KBM-7 (cell line): ENCODE measurements around the gene NEUROG2.
"Not testable (repeated sequence)": the region's sequence is repeated elsewhere in the genome, so short reads cannot be mapped to it uniquely, and the experiment has no call there.

ENCODE experiments used
- DNase-seq: peaks from one replicate; pipeline ENCODE4 v3.0.0-alpha.2; 2015
- in situ Hi-C: fragments of 300-500 bp; cut with MboI; formaldehyde crosslinking; loops from 2 replicates; pipeline ENCODE4 v1.14.3; 2020; ENCODE audit warnings: low sequenced_read_pairs, low pct_unique_long_range_greater_than_20kb, mixed read lengths

Gene NEUROG2

DNA sequence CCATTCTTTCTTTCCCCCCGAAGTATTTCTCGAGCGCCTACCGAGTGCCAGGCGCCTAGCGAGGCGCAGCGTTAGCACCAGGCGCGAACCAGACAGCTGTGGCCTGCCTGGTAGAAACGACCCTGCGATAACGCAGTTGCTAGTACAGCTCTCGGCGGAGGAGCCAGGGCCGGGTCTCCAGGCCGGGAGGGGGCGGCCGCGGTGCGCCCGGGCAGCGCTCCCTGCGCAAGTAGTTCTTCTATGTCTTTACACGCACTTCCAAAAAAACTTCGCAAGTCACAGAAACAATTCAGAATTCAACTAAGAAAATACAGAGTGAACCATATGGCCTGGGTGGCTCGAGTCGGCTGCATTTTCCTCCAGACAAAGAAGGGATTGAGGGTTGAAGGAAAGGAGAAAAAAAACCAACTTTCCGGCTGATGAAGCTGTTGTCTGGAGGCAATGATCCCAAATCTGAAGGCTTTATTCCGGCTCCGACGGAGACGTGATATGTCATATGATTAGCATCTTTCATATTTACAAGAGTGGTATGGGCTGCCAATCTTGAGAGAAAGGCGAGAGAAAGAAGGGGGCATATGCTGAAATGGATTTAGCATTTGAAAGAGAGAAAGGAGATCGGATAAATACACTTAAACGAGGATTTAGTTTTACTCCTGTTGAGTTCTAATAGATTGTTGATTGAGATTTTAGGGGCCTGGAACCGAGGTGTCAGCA lies 7.2 kb upstream of the NEUROG2 start:
- peak; percentile 79 for DNase-seq
- in situ Hi-C loops: loop anchor here (25.0 kb wide), 1 partner anchor 186 kb away; no protein-coding TSS in a partner anchor

DNA sequence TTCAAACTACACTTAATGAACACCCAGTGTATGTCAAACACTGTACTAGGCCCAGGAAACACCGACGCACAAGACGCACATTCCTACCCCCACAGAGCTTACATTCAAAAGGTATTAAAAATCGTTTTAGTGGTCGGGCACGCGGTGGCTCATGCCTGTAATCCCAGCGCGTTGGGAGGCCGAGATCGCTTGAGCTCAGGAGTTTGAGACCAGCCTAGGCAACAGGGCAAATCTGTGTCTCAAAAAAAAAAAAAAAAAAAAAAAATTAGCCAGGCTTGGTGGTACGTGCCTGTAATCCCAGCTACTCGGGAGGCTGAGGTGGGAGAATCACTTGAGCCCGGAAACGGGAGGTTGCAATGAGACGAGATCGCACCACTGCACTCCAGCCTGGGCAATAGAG lies 6.5 kb upstream of the NEUROG2 start:
- DNase-seq: not testable (repeated sequence)
- in situ Hi-C loops: loop anchor here (25.0 kb wide), 1 partner anchor 185 kb away; no protein-coding TSS in a partner anchor

DNA sequence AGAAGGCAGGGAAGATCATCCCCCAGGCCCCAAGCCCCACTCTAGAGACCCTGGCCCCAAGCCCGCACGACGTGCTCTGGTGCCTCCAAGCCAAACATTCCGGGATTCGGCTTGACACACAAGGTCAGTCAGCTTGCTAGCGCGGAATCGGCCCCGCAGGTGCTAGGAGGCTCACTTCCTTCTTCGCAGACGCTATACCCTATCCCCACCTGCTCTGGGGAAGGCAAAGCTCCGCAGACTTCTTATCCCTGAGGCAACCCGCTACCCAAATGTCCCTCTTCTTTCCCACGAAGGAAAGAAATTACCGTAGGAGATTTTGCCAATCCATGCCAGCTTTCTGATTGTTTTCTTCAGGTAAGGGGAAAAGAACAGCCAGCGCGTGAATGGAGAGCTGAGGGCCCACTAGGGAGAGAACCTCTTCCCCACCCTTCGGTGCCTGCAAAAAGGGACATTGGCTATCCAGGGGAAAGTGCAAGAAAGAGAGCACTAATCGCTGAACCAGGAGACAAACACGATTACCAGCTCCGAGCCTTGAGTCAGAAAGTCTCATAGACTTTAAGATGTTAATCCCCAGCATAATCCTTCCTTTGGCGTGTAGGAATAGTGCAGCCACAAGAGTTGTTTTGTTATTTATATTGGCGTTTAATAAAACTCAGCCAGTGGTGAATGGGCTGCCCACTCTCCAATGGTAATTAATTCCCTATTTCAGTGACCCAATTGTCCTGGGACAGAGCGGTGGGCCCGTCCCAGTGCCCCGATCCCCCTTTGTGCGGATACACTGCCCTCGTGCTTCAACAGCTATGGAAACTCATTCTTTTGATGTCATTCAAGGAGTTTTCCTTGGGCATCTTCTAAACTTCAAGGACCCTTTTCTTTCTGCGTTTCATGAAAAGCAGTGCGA lies 5.4 kb upstream of the NEUROG2 start:
- in situ Hi-C loops: loop anchor here (25.0 kb wide), 1 partner anchor 184 kb away; no protein-coding TSS in a partner anchor

DNA sequence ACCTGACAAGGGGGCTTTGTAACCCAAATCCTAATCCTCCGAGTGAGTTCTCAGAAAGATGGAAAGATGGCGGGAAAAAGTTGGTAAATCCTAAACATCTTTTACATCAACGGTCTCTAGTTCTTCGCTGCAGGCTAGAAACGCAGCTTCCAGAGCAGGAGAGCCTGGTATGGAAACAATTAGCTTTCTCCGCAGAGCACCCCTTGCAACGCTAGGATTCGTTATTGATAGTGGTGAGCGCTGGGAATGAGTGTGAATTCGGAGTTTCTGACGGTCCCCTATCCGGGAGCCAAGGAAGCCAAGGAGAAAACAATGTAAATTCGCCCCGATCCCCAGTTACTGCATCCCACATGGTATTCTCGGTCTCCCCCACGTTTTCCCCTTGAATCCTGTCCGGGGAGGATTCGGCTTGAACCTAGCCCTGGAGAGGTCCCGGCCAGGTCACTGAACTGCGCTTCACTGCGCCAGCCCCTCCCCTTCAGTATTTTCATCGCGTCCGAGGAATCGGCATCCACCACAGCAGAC lies 4.7 kb upstream of the NEUROG2 start:
- in situ Hi-C loops: loop anchor here (25.0 kb wide), 1 partner anchor 183 kb away; no protein-coding TSS in a partner anchor
- no peak for DNase-seq

More for the DNA sequence above, 5.4 kb upstream of the NEUROG2 start:
- DNase-seq: no peak

DNA sequence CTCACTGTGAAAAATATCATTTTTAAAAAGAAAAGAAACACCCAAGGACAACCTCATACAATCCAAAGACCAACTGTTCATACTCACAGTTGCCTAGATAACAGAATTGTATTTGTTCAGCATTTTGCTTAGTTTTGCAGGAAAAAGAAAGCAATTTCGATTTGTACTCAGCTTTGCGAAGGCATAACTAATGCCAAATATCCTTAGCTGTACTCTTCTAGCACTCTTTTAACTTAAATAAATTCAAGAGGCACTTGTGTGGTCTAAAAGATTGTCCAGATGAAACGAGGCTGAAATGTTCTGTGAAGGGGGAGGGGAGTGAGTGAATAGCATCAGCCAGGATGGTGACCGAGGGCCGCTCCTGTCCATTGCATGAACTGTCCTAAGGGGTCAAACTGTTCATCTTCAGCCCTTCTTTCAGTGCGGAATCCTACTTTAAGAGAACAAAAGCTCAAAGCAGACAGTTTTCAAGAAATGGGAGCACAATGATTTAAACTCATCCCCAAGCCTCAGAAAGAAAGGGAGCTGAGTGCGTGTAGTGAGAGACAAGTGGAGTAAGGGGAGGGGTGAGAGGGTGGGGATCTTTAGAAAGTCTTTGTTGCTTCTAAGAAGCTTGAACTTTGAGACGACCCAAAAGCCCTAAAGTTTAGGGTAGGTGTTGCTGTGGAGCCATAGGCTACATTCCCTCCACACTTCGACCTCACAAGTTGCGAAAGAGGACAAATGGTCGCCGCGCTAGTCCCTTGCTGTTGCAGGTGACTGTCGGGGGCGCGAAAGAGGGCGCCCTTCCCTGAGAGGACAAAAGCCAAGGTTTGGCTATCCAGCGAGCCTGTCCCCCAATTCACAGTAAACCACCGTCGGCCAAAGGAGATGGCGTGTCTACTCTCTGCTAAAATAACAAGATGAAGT lies 4.0 kb upstream of the NEUROG2 start:
- DNase-seq: no peak
- in situ Hi-C loops: loop anchor here (25.0 kb wide), 1 partner anchor 183 kb away; no protein-coding TSS in a partner anchor

DNA sequence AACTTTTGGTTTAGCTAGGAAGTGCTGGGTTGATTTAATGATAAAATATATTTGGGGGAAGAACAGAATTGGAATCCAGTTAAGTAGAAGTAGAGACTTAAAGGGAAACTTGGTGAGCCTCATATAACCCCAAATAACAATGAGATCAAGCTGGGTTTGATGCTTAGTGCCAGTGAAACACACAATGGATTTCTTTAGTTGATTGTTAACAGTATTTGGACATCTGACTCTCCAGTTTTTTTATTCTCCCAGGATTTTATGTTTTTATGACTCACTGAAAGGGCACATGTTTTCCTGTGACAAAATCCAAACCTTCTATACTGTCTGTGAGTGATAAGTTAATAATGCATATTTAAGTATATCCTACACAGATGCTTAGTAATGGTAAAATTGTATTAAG lies 2.7 kb upstream of the NEUROG2 start:
- no peak for DNase-seq
- in situ Hi-C loops: loop anchor here (25.0 kb wide), 1 partner anchor 181 kb away; no protein-coding TSS in a partner anchor

DNA sequence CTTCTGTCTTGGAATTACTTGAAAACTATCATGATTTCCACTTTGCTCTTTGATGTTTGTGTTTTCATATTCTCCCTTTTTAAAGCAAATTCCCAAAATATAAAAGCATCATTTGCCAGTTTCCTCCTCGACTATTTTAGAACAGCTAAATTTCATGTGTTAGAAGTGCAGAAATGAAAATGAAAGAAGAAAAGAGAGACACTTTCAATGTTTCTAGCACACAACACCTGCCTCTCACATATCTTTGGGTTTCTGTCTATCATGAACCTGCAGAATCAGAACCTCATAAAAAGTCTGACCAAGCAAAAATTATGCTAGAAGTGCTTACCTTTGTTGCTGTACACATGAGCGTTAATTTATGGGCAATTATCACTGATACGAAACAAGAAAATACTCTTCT lies 1.9 kb upstream of the NEUROG2 start:
- DNase-seq: no peak
- in situ Hi-C loops: loop anchor here (25.0 kb wide), 1 partner anchor 181 kb away; no protein-coding TSS in a partner anchor

DNA sequence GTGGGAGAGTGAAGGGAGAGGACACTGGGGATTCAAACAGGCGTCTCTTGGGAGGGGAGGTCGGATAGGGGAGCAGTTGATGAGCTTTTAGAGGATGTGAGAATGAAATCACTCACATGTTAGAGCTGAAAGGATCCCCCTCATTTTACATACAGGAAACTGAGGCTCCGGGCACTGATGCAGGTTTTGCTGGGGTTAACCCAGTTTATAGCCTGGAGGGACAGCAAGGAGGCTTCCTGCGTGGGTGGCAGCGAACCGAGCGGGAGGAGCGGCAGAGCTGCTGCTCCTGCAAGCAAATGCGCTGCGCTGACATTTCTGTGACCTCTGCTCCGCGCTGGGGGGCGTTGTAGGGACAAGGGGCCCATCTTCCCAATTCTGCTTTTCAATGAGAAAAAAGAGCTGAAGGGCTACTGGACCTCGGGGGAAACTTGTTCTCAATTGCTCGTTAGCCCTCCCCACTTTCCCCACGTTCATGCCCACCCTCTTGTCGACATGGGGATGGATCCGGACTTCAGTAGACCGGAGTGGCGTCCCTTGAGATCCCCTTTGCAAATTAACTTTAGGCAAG lies 1.2 kb upstream of the NEUROG2 start:
- peak; percentile 46 for DNase-seq
- in situ Hi-C loops: loop anchor here (25.0 kb wide), 1 partner anchor 180 kb away; no protein-coding TSS in a partner anchor

DNA sequence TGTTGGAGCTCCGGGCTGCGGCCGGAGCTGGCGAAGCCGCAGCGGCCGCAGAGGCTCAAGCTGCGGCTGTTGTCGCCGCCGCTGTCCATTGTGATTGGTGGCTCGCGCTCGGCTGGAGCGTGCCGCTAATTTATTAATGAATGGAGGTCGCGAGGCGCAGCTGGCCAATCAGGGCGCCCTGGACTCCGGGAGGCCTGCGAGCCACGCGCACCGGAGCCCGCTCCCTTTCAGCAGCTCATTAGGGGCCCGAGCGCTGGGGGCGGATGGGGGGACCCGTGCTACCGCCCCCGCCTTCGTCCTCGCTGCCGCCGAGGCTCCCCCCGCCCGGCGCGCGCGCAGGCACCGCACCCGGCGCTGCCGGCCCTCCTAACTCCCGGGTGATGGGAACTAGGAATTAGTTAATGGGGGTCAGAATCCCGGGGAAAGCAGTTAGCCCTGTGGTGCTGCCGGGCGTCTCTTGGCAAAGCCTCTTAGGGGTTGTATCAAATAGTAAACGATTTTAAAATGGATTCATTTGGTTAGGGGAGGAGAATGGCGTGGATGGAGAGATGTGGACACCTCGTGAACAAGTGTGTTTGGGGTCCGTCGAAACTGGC lies 589 bp upstream of the NEUROG2 start:
- in situ Hi-C loops: loop anchor here (25.0 kb wide), 1 partner anchor 179 kb away; no protein-coding TSS in a partner anchor
- peak; percentile 28 for DNase-seq

DNA sequence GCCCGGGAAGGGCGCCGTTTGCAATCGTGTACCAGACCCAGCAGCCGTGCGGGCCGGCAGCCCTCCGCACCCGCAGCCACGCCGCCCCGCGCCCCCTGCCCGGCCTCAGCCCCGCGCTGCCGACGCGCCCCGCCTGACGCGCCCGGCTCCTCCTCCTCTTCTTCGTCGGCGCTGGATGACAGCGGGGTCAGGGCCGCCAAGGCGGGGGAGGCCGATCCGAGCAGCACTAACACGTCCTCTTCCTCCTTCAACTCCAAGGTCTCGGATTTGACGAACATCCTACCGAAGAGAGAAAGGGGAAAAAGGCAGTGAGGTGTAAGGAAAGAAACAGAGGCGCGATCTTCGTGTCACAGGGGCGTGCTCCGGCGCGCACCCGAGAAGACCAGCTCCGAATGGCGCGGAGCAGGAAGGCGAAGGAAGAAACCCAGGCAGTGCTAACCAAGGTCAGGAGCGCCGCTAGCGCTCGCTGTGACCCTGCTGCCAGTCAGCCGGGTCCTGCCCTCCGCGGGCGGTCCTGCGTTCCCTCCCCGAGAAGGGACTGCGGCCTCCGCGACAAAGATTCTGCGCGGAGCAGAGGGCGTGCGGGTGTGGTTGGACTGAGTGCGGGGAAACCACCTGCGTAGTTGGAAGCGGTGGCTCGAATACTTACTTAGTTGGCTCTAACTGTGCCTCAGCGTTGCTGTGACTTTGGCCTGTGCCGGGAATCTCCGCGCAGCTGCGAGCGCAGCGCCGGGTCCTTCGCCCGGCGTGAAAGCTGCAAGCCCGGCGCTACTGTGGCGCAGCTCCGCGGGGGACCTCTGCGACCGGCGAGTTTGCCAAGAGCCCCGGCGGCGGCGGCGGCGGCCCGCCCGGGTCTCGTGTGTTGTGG lies 548 bp downstream of the NEUROG2 start:
- in situ Hi-C loops: loop anchor here (25.0 kb wide), 1 partner anchor 178 kb away; no protein-coding TSS in a partner anchor

DNA sequence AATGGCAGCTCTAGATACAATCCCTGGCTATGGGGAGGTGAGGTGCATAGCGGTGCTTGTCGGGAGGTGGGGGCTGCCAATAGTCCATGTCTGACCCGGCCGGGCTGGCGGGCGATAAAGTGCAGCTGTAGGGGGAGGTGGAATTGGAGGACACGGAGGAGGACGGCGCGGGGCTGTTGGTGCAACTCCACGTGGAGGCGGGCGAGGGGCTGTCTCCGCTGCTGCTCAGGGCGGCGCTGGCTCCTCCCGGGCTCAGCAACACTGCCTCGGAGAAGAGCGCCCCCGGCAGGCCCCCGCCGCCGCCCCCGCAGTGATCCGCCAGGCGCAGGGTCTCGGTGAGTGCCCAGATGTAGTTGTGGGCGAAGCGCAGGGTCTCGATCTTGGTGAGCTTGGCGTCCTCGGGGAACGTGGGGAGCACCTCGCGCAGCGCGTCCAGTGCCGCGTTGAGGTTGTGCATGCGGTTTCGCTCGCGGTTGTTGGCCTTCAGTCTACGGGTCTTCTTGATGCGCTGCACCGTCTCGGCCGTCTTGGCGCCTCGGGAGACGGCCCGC lies 1.3 kb downstream of the NEUROG2 start:
- peak; percentile 45 for DNase-seq
- in situ Hi-C loops: loop anchor here (25.0 kb wide), 1 partner anchor 177 kb away; no protein-coding TSS in a partner anchor

More for the DNA sequence above, 548 bp downstream of the NEUROG2 start:
- peak; percentile 63 for DNase-seq

DNA sequence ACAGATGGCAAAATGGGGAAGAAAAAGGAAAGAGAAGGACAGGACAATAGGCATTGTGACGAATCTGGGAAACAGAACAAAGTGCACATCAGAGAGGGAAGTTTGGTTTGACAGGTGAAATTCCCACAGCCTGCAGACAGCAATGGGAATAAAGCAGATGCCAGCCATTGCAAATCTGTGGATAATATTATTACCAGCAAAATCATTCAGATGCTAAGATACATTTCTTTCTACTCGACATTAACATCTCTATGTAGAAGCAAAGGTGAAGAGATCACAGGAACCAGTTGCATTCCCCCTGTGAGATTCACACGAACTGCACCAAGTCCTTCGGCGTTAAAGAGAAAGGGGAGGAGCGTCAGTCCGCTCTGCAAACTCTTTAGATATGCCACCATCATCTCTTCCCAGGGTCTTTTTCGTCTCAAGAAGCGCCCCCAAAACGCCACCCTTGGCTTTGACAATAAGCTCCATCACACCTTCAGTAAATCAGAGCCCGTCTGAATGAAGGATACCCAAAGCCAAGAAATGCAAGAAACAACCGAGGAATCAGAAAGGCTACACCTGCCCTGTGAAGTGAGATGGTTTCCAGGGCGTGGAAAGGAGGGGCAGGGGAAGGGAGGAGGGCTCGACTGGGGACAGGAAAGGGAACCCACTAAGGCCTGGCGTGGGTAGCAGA lies 1.9 kb downstream of the NEUROG2 start:
- in situ Hi-C loops: loop anchor here (25.0 kb wide), 1 partner anchor 177 kb away; no protein-coding TSS in a partner anchor

DNA sequence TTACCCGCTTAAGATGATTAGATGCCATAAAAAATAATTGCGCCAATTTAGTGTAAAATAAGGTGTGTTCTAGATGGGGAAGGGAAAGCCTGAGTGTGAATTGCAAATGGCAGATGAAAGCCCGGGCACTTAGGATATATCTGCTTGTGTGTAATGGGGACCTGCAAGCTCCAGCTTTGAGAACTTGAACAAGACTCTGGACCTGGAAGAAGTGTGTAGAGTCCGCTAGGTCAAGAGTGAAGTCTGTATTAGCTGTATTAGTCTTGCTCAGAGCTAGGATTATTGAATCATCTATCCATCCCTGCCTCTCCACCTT lies 4.2 kb downstream of the NEUROG2 start:
- no peak for DNase-seq
- in situ Hi-C loops: loop anchor here (25.0 kb wide), 1 partner anchor 174 kb away; no protein-coding TSS in a partner anchor

More for the DNA sequence above, 1.9 kb downstream of the NEUROG2 start:
- DNase-seq: peak; percentile 23

DNA sequence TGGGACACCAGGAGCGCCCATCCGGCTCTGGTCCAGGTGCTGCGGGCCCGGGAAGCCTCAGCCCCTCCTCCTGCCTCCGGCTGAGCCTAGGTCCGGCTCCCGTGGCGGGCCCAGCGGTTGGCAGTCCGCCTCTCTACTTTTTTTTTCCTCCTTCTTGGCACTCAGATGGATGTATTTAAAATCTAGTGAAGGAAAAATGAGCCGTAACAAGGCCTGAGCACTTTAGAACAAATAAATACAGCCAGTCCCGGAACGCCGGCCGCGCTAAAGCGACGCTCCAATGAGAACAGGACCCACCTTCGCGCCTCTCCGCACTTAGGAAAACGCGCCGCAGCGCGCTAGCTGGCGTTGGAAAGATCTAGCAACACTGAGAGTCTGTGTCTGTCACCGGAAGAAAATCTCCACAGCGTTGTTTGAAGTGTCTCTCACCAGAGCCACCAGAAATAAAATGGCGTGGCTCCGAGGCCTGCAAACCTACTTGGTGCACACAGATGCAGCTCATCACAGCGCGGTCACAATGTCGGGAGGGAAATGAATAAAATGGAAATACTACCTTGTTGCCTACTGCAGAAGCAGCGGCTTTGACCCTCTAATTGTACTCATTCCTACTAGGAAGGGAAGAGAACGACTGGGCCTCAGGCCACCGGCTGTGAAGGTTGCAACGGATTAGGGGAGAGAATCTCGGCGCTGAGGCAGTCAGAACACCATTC lies 4.7 kb downstream of the NEUROG2 start:
- DNase-seq: no peak
- in situ Hi-C loops: loop anchor here (25.0 kb wide), 1 partner anchor 174 kb away; no protein-coding TSS in a partner anchor
